Measurements from ENCODE around the gene SLFN12L. TPM values are rescaled to one million over a fixed set of nuclear protein-coding genes. Genes with fewer than 3 reads are reported as not detected.

SLFN12L gene
- total RNA-seq, 4 donors from 2014 or later = 0.32 to 1.7 (median 1.0) TPM

- H3K27me3 ChIP-seq = peaks cover 0 to 16% (median 0%) of the 10 kb centered on the region in 4 donors
- H3K9me3 ChIP-seq = no peaks in the 10 kb centered on the region
- H3K27ac ChIP-seq (replicated peaks in 1 of 4) = no peak overlapping the region
- H3K4me3 ChIP-seq = no peak overlapping the region
- intact Hi-C loops (cut with DNase I) = no loop called here
- no peaks in the 10 kb centered on the region for H3K36me3 ChIP-seq
- peaks cover 0 to 18% (median 10%) of the 10 kb centered on the region in 4 donors for H3K4me1 ChIP-seq
- TF ChIP-seq CTCF (IDR thresholded peaks at IDR 0.05) (no peak), EP300 (IDR thresholded peaks at IDR 0.05) (no peak), POLR2A (IDR thresholded peaks at IDR 0.05; ENCODE audit: low read depth) (no peak), POLR2AphosphoS5 (IDR thresholded peaks at IDR 0.05) (no peak)
- DNase-seq (ENCODE audit: extremely low spot score) = no peak
Observed at GRCh38 chr17:35542990-35543389, 5.5 kb upstream of the SLFN12L start.

- 77% methylated on average over 1 of the region's 1 CpG for WGBS
- intact Hi-C loops (cut with DNase I) = no loop called here
- Histone ChIP-seq H3K4me1 (peaks cover 0 to 18% (median 13%) of the 10 kb centered on the region in 4 donors), H3K4me3 (peak overlapping the region; percentile 32 to 45 (median 34)), H3K36me3 (no peaks in the 10 kb centered on the region), H3K27me3 (peaks cover 0 to 12% (median 0%) of the 10 kb centered on the region in 4 donors), H3K9me3 (no peaks in the 10 kb centered on the region), H3K27ac (replicated peaks in 1 of 4) (peak overlapping the region; percentile 23 to 56 (median 50))
- no peak for DNase-seq (ENCODE audit: extremely low spot score)
- TF ChIP-seq EP300 (IDR thresholded peaks at IDR 0.05) (no peak), POLR2A (IDR thresholded peaks at IDR 0.05; ENCODE audit: low read depth) (no peak), POLR2AphosphoS5 (IDR thresholded peaks at IDR 0.05) (no peak), CTCF (IDR thresholded peaks at IDR 0.05) (no peak)
Observed at GRCh38 chr17:35541434-35541833, 4.0 kb upstream of the SLFN12L start.

- Histone ChIP-seq H3K4me3 (peak overlapping the region; percentile 32 to 45 (median 34)), H3K4me1 (peaks cover 0 to 18% (median 13%) of the 10 kb centered on the region in 4 donors), H3K27ac (replicated peaks in 1 of 4) (peak overlapping the region; percentile 46 to 59 (median 54)), H3K27me3 (peaks cover 0 to 12% (median 0%) of the 10 kb centered on the region in 4 donors), H3K9me3 (no peaks in the 10 kb centered on the region), H3K36me3 (no peaks in the 10 kb centered on the region)
- 46% methylated on average over 8 of the region's 8 CpGs for whole genome bisulfite sequencing
- TF ChIP-seq POLR2AphosphoS5 (IDR thresholded peaks at IDR 0.05) = peak in 1 of 2 donors; percentile 17
- TF ChIP-seq CTCF (IDR thresholded peaks at IDR 0.05) = no peak
- intact Hi-C loops (cut with DNase I) = no loop called here
- DNase-seq (ENCODE audit: extremely low spot score) = peak; percentile 94
Observed at GRCh38 chr17:35540589-35541404, 3.3 kb upstream of the SLFN12L start.

GRCh38 chr17:35539659-35540026 is 2.2 kb upstream of the SLFN12L start:
- H3K4me1 ChIP-seq = peaks cover 0 to 18% (median 13%) of the 10 kb centered on the region in 4 donors
- H3K9me3 ChIP-seq = no peaks in the 10 kb centered on the region
- peaks cover 0 to 12% (median 0%) of the 10 kb centered on the region in 4 donors for H3K27me3 ChIP-seq
- intact Hi-C loops (cut with DNase I) = loop anchor here (5.0 kb wide), 1 partner anchor 367 kb away; no protein-coding TSS in a partner anchor
- no peaks in the 10 kb centered on the region for H3K36me3 ChIP-seq
- DNase-seq (ENCODE audit: extremely low spot score) = no peak
- WGBS = 36% methylated on average over 5 of the region's 5 CpGs
- TF ChIP-seq CTCF (IDR thresholded peaks at IDR 0.05) = no peak
- TF ChIP-seq POLR2AphosphoS5 (IDR thresholded peaks at IDR 0.05) = no peak
- peak overlapping the region in 2 of 4 donors; percentile 2 to 4 for H3K4me3 ChIP-seq
- no peak overlapping the region for H3K27ac ChIP-seq (replicated peaks in 1 of 4)
